WI38 (cell line): ENCODE results near the gene CCDC170.

ENCODE experiments used
- H3K4me3 ChIP-seq: 2 replicates; pipeline ENCODE4 v1.5.1; 2011; ENCODE audit warnings: low read depth, mild to moderate bottlenecking, control low read depth, low read length
- CTCF ChIP-seq: IDR thresholded peaks from 2 replicates; pipeline ENCODE4 v1.5.1; 2012; ENCODE audit warnings: low read depth, mild to moderate bottlenecking, control low read depth, low read length

Gene CCDC170

GRCh38 chr6:151656392-151656791 is 162.6 kb downstream of the CCDC170 start:
- H3K4me3 ChIP-seq: no peak overlapping the region
- no peak for TF ChIP-seq CTCF

GRCh38 chr6:151658091-151658490 is 164.3 kb downstream of the CCDC170 start:
- no peak overlapping the region for H3K4me3 ChIP-seq
- TF ChIP-seq CTCF: no peak

GRCh38 chr6:151659212-151659611 is 165.4 kb downstream of the CCDC170 start:
- no peak for TF ChIP-seq CTCF
- no peak overlapping the region for H3K4me3 ChIP-seq

GRCh38 chr6:151661509-151661908 is 167.7 kb downstream of the CCDC170 start:
- H3K4me3 ChIP-seq: no peak overlapping the region

GRCh38 chr6:151661928-151662327 is 168.1 kb downstream of the CCDC170 start:
- H3K4me3 ChIP-seq: no peak overlapping the region
- TF ChIP-seq CTCF: no peak

More at GRCh38 chr6:151661509-151661908, 167.7 kb downstream of the CCDC170 start:
- TF ChIP-seq CTCF: no peak

- TF ChIP-seq CTCF: no peak
- no peak overlapping the region for H3K4me3 ChIP-seq
Measured at GRCh38 chr6:151663559-151663958, 169.7 kb downstream of the CCDC170 start.

GRCh38 chr6:151664390-151664789 is 170.6 kb downstream of the CCDC170 start:
- TF ChIP-seq CTCF: no peak
- no peak overlapping the region for H3K4me3 ChIP-seq
